GM15510 (cell line): Measurements from ENCODE around the gene NEO1.

ENCODE experiments used
- POLR2A ChIP-seq: IDR thresholded peaks from 3 replicates; pipeline ENCODE4 v1.6.1; 2011; ENCODE audit warnings: borderline replicate concordance; ENCODE audit not compliant: insufficient read length; ENCODE audit errors: extremely low read depth

The NEO1 gene, protein sequence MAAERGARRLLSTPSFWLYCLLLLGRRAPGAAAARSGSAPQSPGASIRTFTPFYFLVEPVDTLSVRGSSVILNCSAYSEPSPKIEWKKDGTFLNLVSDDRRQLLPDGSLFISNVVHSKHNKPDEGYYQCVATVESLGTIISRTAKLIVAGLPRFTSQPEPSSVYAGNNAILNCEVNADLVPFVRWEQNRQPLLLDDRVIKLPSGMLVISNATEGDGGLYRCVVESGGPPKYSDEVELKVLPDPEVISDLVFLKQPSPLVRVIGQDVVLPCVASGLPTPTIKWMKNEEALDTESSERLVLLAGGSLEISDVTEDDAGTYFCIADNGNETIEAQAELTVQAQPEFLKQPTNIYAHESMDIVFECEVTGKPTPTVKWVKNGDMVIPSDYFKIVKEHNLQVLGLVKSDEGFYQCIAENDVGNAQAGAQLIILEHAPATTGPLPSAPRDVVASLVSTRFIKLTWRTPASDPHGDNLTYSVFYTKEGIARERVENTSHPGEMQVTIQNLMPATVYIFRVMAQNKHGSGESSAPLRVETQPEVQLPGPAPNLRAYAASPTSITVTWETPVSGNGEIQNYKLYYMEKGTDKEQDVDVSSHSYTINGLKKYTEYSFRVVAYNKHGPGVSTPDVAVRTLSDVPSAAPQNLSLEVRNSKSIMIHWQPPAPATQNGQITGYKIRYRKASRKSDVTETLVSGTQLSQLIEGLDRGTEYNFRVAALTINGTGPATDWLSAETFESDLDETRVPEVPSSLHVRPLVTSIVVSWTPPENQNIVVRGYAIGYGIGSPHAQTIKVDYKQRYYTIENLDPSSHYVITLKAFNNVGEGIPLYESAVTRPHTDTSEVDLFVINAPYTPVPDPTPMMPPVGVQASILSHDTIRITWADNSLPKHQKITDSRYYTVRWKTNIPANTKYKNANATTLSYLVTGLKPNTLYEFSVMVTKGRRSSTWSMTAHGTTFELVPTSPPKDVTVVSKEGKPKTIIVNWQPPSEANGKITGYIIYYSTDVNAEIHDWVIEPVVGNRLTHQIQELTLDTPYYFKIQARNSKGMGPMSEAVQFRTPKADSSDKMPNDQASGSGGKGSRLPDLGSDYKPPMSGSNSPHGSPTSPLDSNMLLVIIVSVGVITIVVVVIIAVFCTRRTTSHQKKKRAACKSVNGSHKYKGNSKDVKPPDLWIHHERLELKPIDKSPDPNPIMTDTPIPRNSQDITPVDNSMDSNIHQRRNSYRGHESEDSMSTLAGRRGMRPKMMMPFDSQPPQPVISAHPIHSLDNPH (N-terminal part only)

GRCh38 chr15:73051807-73052652 is at the start of gene NEO1:
Gene NEO1, plus strand, starts transcription at chr15:73052463. Its CDS starts 213 bp downstream, at chr15:73052676.
- TF ChIP-seq POLR2A, result no peak

- no peak for TF ChIP-seq POLR2A
Measured at GRCh38 chr15:73004462-73004861, 47.8 kb upstream of the NEO1 start.

- no peak for TF ChIP-seq POLR2A
Measured at GRCh38 chr15:73005032-73005431, 47.2 kb upstream of the NEO1 start.

DNA sequence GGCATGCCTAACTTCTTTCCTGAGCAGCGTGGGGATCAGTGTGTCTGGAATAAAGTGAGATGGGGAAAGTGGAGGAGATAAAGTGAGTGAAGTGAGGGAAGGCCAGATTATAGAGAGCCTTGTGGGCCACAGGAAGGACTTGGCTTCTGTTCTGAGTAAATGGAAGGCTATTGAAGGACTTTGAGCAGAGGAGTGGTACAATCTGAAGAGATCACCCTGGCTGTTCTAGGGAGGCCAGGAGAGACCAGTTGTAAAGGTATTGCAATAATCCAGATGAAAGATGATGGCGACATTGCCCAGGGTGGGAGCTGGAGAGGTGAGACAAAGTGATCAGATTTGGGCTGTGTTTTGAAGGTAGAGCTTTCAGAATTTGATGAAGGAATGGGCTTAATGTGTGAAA is 46.8 kb upstream of the NEO1 start:
- no peak for TF ChIP-seq POLR2A

DNA sequence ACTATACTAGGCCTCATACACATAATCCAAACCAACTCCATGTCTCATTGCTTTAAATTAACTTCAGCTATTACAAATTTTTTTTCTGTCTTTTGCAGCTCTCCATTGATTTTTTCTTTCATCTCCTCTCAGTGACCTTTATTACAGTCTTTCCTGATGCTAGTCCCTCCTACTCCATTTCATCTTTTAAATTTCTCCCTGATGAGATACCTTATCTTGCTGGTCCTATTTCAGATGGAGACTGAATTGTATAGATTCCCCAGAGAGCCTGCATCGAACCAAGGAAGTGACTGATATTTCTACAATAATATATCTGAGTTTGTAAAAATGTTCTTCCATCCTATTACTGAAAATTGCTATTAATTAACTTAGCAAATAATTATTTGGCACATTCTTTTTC is 45.7 kb upstream of the NEO1 start:
- TF ChIP-seq POLR2A, result no peak

GRCh38 chr15:73009066-73010056 is 42.9 kb upstream of the NEO1 start:
- no peak for TF ChIP-seq POLR2A

DNA sequence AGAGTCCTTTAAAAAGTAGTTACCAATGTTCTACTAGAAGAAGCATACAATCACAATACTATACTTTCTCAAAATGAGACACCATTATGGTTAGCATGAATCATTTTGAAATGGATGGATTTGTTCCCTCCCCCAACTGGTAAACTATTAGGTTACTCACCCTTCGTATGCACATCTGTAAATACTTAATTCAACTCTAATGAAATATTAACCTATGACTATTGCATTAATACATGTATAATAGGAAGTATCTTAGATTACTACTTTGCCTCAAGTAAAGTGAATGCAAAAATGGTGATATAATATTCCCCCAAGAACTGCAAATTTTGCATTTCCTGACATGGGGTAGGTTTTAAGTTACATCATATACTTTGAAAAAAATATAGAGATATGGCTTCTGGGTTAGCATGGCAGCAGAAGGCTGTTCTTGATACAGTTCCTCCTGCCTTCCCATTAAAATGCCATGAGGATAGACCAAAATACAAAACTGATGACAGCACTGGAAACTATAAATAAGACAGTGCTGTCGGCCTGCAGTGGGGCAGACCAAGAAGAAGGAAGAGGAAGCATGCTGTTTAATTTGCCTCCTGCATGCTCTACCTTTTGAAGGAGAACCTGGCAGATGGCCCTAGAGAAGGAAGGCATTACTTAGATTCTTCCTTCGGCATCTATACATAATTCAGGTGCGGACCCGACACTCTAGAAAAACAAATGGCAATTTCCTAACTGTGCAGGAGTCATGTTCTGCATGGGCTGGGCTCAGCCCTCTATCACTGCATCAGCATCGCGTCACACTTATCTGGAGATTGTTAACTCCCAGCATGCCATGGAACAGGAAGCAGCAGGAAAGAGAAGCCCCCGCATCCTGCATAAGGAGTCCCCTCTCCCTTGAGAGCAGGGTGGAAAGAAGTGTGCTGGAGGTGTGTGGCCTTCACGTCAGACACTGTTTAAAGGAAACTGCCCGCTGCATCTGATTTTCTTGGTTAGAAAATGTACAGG is 41.8 kb upstream of the NEO1 start:
- no peak for TF ChIP-seq POLR2A

GRCh38 chr15:73014904-73015303 is 37.4 kb upstream of the NEO1 start:
- no peak for TF ChIP-seq POLR2A

- TF ChIP-seq POLR2A, result no peak
Measured at GRCh38 chr15:73015493-73015892, 36.8 kb upstream of the NEO1 start.

- TF ChIP-seq POLR2A, result no peak
Measured at GRCh38 chr15:73017987-73018386, 34.3 kb upstream of the NEO1 start.

- TF ChIP-seq POLR2A, result no peak
Measured at GRCh38 chr15:73019154-73019553, 33.1 kb upstream of the NEO1 start.
